IMR-90 (cell line): Measurements from ENCODE around the gene STK17A. TPM values are rescaled to one million over a fixed set of nuclear protein-coding genes. Genes with fewer than 3 reads are reported as not detected.

Experiments used
- ATAC-seq: fragments of 200-7000 bp; cut with Tn5 transposase; 2 replicates; pipeline ENCODE4 v1.9.1; 2020; ENCODE audit warnings: low read depth, mild to moderate bottlenecking, moderate library complexity
- BruUV-seq: library from RNA; stranded (reverse); fragments of 400-500 nt; replicated peaks from 2 replicates; lab custom pipeline; 2021; lab: Mats Ljungman, UMichigan
- CTCF ChIA-PET: fragments of 300-600 bp; formaldehyde crosslinking; extraction: SDS; loops from one replicate; lab custom pipeline; 2021; ENCODE audit warnings: antibody characterized with exemption; lab: Yijun Ruan, JAX
- POLR2A ChIA-PET: fragments of 300-600 bp; sonication (Branson Sonifier 250); formaldehyde crosslinking; loops from one replicate; lab custom pipeline; 2022; ENCODE audit warnings: antibody characterized with exemption; ENCODE audit not compliant: unreplicated experiment; lab: Charles Lee
- DNase-seq: peaks from one replicate; pipeline ENCODE4 v3.0.0; 2013
- H2AFZ ChIP-seq: replicated peaks from 2 replicates; pipeline ENCODE3; 2013; ENCODE audit warnings: low read length, mild to moderate bottlenecking; ENCODE audit not compliant: poor library complexity
- H2AK5ac ChIP-seq: 2 replicates; pipeline ENCODE4 v1.6.1; 2013; ENCODE audit warnings: low read depth, low read length, inconsistent platforms
- H2AK9ac ChIP-seq: replicated peaks from 2 replicates; pipeline ENCODE3; 2013; ENCODE audit warnings: mild to moderate bottlenecking, low read depth, low read length, moderate library complexity; ENCODE audit not compliant: poor library complexity
- H2BK120ac ChIP-seq: 2 replicates; pipeline ENCODE4 v1.6.1; 2013; ENCODE audit warnings: low read depth, low read length, inconsistent platforms
- H2BK15ac ChIP-seq: 3 replicates; pipeline ENCODE4 v1.6.1; 2013; ENCODE audit warnings: low read depth, low read length, inconsistent platforms
- H2BK20ac ChIP-seq: 2 replicates; pipeline ENCODE4 v1.6.1; 2013; ENCODE audit warnings: low read depth, mild to moderate bottlenecking, inconsistent platforms, low read length, moderate library complexity
- H2BK5ac ChIP-seq: 2 replicates; pipeline ENCODE4 v1.6.1; 2013; ENCODE audit warnings: mild to moderate bottlenecking, low read depth, low read length, inconsistent platforms; ENCODE audit not compliant: poor library complexity, severe bottlenecking
- H3K14ac ChIP-seq: replicated peaks from 2 replicates; pipeline ENCODE4 v1.6.1; 2013; ENCODE audit warnings: low read depth, low read length, inconsistent platforms
- H3K18ac ChIP-seq: 2 replicates; pipeline ENCODE4 v1.6.1; 2013; ENCODE audit warnings: low read depth, low read length, control low read depth
- H3K23ac ChIP-seq: 2 replicates; pipeline ENCODE4 v1.6.1; 2013; ENCODE audit warnings: low read depth, low read length, inconsistent platforms
- H3K27ac ChIP-seq: 2 replicates; pipeline ENCODE4 v1.5.1; 2013; ENCODE audit warnings: mild to moderate bottlenecking, control low read depth, low read length; ENCODE audit not compliant: insufficient read depth
- H3K27me3 ChIP-seq: 2 replicates; pipeline ENCODE4 v1.6.1; 2013; ENCODE audit warnings: low read length; ENCODE audit not compliant: control insufficient read depth, insufficient read depth
- H3K36me3 ChIP-seq: 2 replicates; pipeline ENCODE4 v1.6.1; 2013; ENCODE audit warnings: low read length, mixed read lengths; ENCODE audit not compliant: control insufficient read depth, insufficient read depth
- H3K4ac ChIP-seq: 2 replicates; pipeline ENCODE4 v1.6.1; 2013; ENCODE audit warnings: low read depth, low read length, inconsistent platforms
- H3K4me1 ChIP-seq: 2 replicates; pipeline ENCODE4 v1.6.1; 2013; ENCODE audit warnings: low read length, mixed read lengths; ENCODE audit not compliant: control insufficient read depth, insufficient read depth
- H3K4me2 ChIP-seq: 2 replicates; pipeline ENCODE4 v1.6.1; 2013; ENCODE audit warnings: low read depth, mild to moderate bottlenecking, control low read depth, low read length, moderate library complexity
- H3K4me3 ChIP-seq: 2 replicates; pipeline ENCODE4 v1.5.1; 2013; ENCODE audit warnings: low read depth, mild to moderate bottlenecking, control low read depth, low read length, moderate library complexity; ENCODE audit not compliant: insufficient read depth
- H3K56ac ChIP-seq: 2 replicates; pipeline ENCODE4 v1.6.1; 2013; ENCODE audit warnings: low read length, inconsistent platforms; ENCODE audit not compliant: insufficient read depth; ENCODE audit errors: extremely low read depth
- H3K79me1 ChIP-seq, 2 experiments: 2 replicates each; pipeline ENCODE4 v1.6.1; 2013; ENCODE audit warnings: low read length in 2 of 2, inconsistent platforms in 1 of 2, low read depth in 1 of 2
- H3K9ac ChIP-seq: 2 replicates; pipeline ENCODE4 v1.6.1; 2013; ENCODE audit warnings: low read depth, low read length, control low read depth
- H3K9me1 ChIP-seq: 2 replicates; pipeline ENCODE4 v1.6.1; 2013; ENCODE audit warnings: low read length, inconsistent platforms; ENCODE audit not compliant: insufficient read depth
- H3K9me3 ChIP-seq: 2 replicates; pipeline ENCODE4 v1.6.1; 2013; ENCODE audit warnings: low read length; ENCODE audit not compliant: control insufficient read depth, insufficient read depth
- H4K20me1 ChIP-seq: 2 replicates; pipeline ENCODE4 v1.6.1; 2013; ENCODE audit warnings: low read length, inconsistent platforms; ENCODE audit not compliant: insufficient read depth
- H4K5ac ChIP-seq: 2 replicates; pipeline ENCODE4 v1.6.1; 2013; ENCODE audit warnings: mild to moderate bottlenecking, low read depth, low read length, control low read depth
- H4K8ac ChIP-seq, 2 experiments: 2 replicates each; pipeline ENCODE4 v1.6.1; 2013; ENCODE audit warnings: low read depth in 2 of 2, low read length in 2 of 2, control low read depth in 1 of 2, inconsistent platforms in 1 of 2
- H4K91ac ChIP-seq: 2 replicates; pipeline ENCODE4 v1.6.1; 2013; ENCODE audit warnings: low read depth, low read length, inconsistent platforms; ENCODE audit not compliant: insufficient read depth
- BHLHE40 ChIP-seq: fragments of 150-350 bp; IDR thresholded peaks from 2 replicates; pipeline ENCODE4 v1.6.1; 2016; ENCODE audit warnings: mild to moderate bottlenecking, low read depth, low read length
- CHD1 ChIP-seq: IDR thresholded peaks from 2 replicates; pipeline ENCODE4 v1.6.1; 2012; ENCODE audit warnings: low read depth, low read length, improper control_type of control experiment
- NFE2L2 ChIP-seq: fragments of 150-350 bp; IDR thresholded peaks from 2 replicates; pipeline ENCODE4 v1.6.1; 2016; ENCODE audit warnings: low read depth, mild to moderate bottlenecking, low read length
- POLR2A ChIP-seq: IDR thresholded peaks from 2 replicates; pipeline ENCODE4 v1.6.1; 2012; ENCODE audit warnings: mild to moderate bottlenecking, low read depth, low read length
- RCOR1 ChIP-seq: IDR thresholded peaks from 2 replicates; pipeline ENCODE4 v1.6.1; 2012; ENCODE audit warnings: mild to moderate bottlenecking, low read length, improper control_type of control experiment; ENCODE audit not compliant: insufficient replicate concordance
- RFX5 ChIP-seq: IDR thresholded peaks from 2 replicates; pipeline ENCODE4 v1.8.0; 2012; ENCODE audit warnings: low read depth, mild to moderate bottlenecking, low read length, moderate library complexity
- WGBS, 2 experiments: methylation state at CpG; one replicate each; pipeline versions ENCODE4 v1.1.5 to v1.1.7; 2013; ENCODE audit warnings: missing lambda C conversion rate in 2 of 2; ENCODE audit not compliant: insufficient read length in 1 of 2; ENCODE audit errors: extremely low coverage in 2 of 2; 5-methylcytosine and 5-hydroxymethylcytosine counted together
- dilution Hi-C: fragments of 300-500 bp; cut with HindIII; formaldehyde crosslinking; loops from one replicate; pipeline ENCODE4 v1.14.3; 2018; ENCODE audit warnings: low sequenced_read_pairs; ENCODE audit not compliant: unreplicated experiment
- in situ Hi-C: fragments of 300-500 bp; cut with MboI; formaldehyde crosslinking; loops from 3 replicates; pipeline ENCODE4 v1.14.3; 2019; ENCODE audit warnings: low sequenced_read_pairs, inconsistent platforms, mixed read lengths
- intact Hi-C: fragments of 100-400 bp; cut with micrococcal nuclease; formaldehyde crosslinking; loops from 2 replicates; pipeline ENCODE4 v1.10.0; 2022
- polyA plus RNA-seq, 3 experiments: library from polyadenylated mRNA; depleted of rRNA; stranded (reverse); fragments of >200 nt; gene quantifications; 2 replicates each; pipeline ENCODE4 v1.2.3, GENCODE V29; 2012; ENCODE audit warnings: low replicate concordance in 1 of 3
- total RNA-seq: library from RNA; depleted of rRNA; stranded (reverse); fragments of >200 nt; gene quantifications from 2 replicates; pipeline ENCODE4 v1.2.3, GENCODE V29; 2012
- TF ChIP-seq, protein P1 (sequence below): fragments of 150-350 bp; IDR thresholded peaks from 2 replicates; pipeline ENCODE4 v1.6.1; 2016; ENCODE audit warnings: low read depth, mild to moderate bottlenecking, low read length, moderate library complexity, borderline replicate concordance

The STK17A gene
- total and polyA plus RNA-seq, 2 of the 4 experiments (the other 2 are of a cell fraction): 40.5 to 50.5 TPM

DNA sequence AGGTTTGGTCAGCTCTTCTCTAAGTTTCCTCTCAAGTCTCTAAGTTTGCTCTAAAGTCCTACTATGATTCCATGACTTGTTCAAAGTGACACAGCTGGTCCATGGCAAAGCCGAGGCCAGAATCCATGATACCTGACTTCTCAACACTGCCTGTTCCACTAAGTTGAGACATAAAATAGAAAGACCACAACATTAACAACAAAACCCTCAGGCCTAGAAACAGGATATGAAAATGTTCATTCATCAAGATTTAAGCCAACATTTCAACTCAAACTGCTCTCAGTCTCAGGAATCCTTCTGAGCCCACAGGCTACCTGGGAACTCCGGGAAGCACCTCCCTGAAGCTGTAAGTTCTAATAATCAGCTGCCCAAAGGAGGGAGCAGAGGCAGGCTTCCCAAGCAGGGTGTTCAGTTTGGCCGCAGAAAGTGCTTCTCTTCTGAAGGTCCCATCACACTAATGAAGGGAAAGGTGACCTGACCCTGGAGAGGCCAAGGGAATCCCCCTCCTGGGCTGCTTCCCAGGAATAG lies 62.9 kb downstream of the STK17A start:
- Histone ChIP-seq H3K27me3 (no peaks in the 10 kb centered on the region), H4K5ac (peak overlapping the region; percentile 77), H3K9me1 (peaks cover 21% of the 10 kb centered on the region), H4K8ac (peak overlapping the region; percentile 61 to 96), H3K4me1 (peaks cover 30% of the 10 kb centered on the region), H3K4me2 (no peak overlapping the region), H3K56ac (peak overlapping the region; percentile 96; the same call in 1 of the 2 replicates), H2BK15ac (peak overlapping the region; percentile 59), H3K79me1 (peaks cover 24 to 72% of the 10 kb centered on the region in 2 experiments), H3K9me3 (no peaks in the 10 kb centered on the region), H2AK9ac (peak overlapping the region; percentile 84), H3K18ac (peak overlapping the region; percentile 77), H3K23ac (peak overlapping the region; percentile 97; the same call in 1 of the 2 replicates), H4K91ac (peak overlapping the region; percentile 96), H3K4ac (peak overlapping the region; percentile 94), H2BK120ac (peak overlapping the region; percentile 96), H3K36me3 (peaks cover 15% of the 10 kb centered on the region), H2AK5ac (peak overlapping the region; percentile 89), H2AFZ (no peak overlapping the region), H3K4me3 (no peak overlapping the region), H3K14ac (peak overlapping the region; percentile 96), H3K9ac (peak overlapping the region; percentile 78; the same call in 1 of the 2 replicates), H3K27ac (peak overlapping the region; percentile 95), H2BK5ac (peak overlapping the region; percentile 100), H4K20me1 (no peaks in the 10 kb centered on the region), H2BK20ac (peak overlapping the region; percentile 83)
- POLR2A ChIA-PET: no interaction called here
- dilution Hi-C loops (no loop called here), in situ Hi-C loops (loop anchor here (5.0 kb wide), 1 partner anchor 47 kb away; no protein-coding TSS in a partner anchor), intact Hi-C loops (loop anchor here (2.0 kb wide), 1 partner anchor 193 kb away; no protein-coding TSS in a partner anchor)
- no peak for DNase-seq
- WGBS, 2 experiments: no CpG with 5 or more reads among the region's 3 CpGs
- no peak for ATAC-seq
- BruUV-seq: no TSS peak
- TF ChIP-seq NFE2L2: no peak
- TF ChIP-seq, protein P1, sequence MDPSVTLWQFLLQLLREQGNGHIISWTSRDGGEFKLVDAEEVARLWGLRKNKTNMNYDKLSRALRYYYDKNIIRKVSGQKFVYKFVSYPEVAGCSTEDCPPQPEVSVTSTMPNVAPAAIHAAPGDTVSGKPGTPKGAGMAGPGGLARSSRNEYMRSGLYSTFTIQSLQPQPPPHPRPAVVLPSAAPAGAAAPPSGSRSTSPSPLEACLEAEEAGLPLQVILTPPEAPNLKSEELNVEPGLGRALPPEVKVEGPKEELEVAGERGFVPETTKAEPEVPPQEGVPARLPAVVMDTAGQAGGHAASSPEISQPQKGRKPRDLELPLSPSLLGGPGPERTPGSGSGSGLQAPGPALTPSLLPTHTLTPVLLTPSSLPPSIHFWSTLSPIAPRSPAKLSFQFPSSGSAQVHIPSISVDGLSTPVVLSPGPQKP: no peak
- no peak for TF ChIP-seq BHLHE40
- TF ChIP-seq POLR2A: no peak
- no peak for TF ChIP-seq RCOR1
- TF ChIP-seq CHD1: no peak
- TF ChIP-seq RFX5: no peak
- CTCF ChIA-PET: interaction anchor here (1.0 to 2.5 kb wide), 2 partner anchors 24 to 63 kb away, joined by 3 to 12 read pairs; partner anchors contain the start of gene STK17A
